HG03439 (cell line): Measurements from ENCODE around the gene ADARB2.
"Not testable (repeated sequence)": the region's sequence is repeated elsewhere in the genome, so short reads cannot be mapped to it uniquely, and the experiment has no call there.

Experiments used
- ATAC-seq: cut with Tn5 transposase; IDR thresholded peaks from one replicate; pipeline ENCODE4 v1.9.1; 2021; ENCODE audit warnings: mild to moderate bottlenecking, moderate library complexity; ENCODE audit not compliant: unreplicated experiment

ADARB2 gene

DNA sequence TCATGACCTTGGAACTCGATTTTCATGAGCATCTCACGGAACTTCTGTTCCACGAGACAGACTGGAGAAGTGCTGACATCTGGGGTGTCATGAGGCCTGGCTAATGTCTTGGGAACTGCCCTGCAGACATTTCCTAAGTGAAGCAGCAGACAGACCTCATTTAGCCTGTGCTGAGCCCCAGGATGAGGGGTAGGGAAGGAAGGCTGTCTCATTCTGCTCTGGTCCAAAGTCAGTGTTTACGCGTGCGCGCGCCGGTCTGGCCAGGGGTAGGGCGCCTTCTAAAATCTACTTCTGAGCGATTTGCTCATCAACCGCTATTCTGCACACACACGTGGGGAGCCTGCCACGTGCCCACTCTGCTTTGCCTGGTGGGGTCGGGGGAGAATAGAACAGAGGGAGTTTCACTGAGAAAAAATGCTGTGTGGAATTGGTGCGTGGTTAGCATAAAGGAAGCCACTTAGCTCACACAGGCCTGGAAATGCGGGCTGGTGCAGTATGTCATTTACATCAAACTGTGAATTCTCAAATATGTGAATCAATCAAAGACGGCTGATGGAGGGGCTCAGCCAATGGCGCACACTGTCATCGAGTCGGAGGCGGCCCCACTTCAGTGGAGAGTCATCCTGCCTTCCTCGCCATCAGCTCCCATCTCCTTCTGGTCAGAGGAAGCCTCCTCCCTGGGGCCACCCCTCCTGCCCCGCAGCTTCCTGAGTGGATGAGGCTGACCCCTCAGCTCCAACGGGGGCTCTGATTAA is 335.1 kb downstream of the ADARB2 start:
- no peak for ATAC-seq

DNA sequence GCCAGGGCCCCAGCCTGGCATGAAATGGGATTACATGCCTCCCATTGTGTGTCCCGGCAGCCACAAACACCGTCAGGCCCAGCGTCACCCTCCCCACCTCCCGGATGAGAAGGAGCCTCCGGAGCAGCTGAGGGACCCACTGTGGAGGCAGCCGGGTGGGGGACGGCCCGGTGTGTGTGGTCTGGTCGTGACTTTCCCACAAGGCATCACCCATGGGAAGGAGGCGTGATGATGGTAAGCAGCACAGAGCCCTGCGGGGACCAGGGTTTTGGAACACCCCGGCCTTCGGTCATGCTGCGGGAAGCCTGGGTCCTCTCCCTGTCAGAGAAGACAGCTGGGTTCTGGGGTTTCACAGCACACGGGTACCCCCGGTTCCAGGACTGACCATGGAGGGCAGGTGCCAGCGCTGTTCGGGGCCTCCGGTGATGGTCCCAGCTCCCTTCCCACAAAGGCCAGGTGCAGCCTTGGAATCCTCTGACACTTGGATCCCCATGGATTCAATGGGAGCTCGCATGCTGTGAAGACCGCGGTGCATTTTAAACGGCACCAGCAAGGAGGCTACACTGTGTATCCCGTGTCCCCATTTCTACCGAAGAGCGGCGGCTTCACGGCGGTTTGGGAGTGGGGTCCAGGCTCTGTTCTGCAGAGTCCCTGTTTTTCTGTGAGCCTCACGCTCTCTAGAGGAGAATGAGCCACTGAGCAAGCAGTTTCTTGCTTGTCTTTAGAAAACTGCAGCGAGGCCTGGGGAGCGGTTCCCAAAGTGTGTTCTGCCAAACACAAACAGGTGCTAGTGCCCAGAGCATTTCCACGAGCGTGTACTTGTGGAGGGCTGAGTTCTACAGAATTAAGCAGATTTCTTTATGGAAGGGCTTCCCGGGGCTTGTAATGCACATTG is 336.0 kb downstream of the ADARB2 start:
- no peak for ATAC-seq

DNA sequence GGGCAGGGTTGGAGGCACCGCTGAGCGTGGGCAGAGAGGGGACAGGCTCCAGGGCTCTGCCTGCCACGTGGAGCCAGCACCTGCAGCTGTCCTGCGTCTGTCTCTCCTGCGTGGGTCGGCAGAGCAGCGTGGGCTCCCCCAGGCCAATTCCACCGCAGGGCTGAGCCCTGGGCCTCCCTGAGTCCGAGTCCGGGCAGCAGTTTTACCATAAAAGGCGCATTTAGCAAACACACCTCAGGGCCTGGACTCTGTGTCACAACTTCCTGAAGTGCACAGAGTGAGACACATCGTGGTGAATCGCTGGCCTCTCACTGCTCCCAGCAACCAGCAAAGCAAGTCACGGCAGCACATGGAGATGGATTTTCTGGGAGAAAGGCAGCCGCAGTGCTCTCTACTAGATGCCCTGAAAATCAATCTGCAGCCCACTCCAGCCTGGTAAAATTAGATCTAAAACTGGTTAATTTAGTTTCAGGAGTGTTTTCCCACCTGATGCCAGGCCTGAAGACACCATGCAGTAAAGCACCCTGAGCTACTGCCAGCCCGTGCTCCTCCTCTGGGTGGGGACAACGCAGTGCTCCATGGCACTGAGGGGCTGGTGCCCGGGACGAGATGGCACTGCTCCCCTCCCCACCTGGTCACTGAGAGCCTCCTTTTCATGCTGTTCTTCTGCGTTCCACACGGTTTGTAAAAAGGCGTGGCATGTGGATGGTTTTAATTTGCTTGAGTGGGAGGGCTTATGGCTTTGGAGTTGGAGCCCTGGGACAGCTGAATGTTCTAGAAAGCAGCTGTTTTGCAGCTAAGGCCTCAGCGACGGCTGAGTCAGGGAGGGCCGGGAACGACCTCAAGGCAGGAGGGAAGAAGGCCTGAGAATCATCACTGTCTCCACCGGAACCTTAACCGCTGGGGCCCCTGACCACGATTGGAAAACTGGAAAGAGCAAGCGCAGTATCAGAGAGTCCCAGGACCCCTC is 336.9 kb downstream of the ADARB2 start:
- ATAC-seq = no peak

DNA sequence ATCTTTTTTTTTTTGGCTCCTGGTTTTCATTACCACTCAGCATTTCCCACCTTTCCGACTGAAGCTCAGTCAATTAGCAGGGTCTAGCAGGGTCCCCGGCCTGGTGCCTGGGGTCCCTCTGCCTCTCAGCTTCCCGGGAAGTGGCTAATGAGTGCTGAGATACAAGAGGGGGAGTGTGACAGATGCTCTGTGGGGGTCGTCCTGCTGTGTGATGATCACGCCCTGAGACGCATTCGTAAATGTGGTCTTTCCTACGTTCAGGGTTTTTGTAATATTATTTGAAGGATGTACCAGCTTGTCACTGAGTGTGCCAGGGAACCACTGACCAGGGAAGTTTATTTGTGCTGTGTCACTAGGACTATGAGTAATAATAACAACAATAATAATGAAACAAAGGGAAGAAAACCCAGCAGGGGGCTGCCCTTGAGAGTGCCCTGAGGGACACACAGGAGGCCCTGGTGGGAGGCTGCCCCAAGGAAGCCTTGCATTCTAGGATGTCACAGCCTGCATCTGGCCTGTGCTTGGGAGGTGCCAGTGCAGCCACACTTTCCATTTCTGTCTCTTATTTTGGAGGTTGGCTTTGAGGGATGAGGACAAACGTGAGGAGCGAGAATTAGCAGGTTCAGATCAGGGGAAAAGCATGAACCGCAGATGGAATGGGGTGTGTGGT is 337.8 kb downstream of the ADARB2 start:
- ATAC-seq = no peak

DNA sequence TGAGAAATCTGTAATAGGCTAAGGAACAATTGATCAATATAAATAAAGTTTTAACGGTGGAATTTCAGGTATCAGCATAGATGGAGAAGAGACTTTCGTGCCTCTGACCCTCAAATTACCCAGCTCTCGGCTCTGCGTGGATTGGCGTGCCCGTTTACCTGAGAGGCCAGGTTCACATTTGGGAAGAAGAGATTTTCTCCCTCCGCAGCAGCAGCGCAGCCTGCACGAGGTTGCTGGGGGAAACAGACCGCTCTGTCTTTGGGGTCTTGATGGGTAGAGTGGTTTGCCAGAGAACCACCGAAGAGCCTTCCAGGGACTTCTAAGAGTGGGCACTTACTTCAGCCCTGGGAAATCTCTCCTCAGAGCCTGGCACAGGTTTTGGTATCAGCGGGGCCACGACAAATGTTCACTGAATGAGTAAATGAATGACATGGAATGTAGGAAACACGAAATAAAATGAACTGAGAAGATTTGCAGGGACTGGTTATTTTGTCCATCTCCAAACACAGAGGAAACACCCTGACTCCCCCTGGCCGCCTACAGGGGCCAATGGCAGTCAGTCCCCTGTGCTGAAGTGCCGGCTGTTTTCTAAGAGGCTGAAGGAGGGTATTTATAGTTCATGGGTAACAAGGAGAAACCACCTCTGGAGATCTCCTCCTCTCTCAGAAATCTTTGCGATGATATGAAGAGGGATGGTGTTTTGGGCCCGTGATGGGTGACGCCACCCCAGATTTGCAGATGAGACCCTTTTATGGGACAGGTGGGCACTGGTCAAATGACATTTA is 338.5 kb downstream of the ADARB2 start:
- no peak for ATAC-seq

DNA sequence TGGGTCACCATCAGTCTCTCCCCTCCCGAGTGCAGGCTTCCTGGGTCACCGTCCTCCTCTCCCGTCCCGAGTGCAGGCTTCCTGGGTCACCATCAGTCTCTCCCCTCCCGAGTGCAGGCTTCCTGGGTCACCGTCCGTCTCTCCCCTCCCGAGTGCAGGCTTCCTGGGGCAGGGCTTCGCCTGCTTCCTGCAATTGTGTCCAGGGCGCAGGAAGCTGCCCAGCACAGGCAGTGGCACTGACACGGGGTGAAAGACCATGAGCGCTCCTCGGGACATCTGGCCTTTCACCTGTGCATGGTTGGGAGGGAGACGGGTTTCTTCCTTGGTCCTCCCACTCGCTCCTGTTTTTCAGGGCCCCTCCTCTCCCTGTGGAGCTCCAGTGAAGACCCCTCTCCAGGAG is 339.2 kb downstream of the ADARB2 start:
- not testable (repeated sequence) for ATAC-seq

DNA sequence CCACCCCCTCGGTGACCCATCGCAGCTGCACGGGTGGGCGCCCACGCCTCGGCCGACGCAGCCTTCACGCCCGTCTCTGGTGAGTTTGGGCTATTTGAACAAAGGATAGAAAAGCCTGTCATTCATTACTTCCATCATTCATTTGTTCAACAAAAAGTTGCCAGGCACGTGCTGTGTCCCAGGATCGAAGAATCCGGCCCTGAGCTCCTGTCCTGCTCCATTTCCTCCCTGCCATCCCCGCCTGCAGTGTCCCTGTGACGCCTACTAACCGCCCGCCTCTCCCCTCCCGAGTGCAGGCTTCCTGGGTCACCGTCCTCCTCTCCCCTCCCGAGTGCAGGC is 341.1 kb downstream of the ADARB2 start:
- no peak for ATAC-seq

DNA sequence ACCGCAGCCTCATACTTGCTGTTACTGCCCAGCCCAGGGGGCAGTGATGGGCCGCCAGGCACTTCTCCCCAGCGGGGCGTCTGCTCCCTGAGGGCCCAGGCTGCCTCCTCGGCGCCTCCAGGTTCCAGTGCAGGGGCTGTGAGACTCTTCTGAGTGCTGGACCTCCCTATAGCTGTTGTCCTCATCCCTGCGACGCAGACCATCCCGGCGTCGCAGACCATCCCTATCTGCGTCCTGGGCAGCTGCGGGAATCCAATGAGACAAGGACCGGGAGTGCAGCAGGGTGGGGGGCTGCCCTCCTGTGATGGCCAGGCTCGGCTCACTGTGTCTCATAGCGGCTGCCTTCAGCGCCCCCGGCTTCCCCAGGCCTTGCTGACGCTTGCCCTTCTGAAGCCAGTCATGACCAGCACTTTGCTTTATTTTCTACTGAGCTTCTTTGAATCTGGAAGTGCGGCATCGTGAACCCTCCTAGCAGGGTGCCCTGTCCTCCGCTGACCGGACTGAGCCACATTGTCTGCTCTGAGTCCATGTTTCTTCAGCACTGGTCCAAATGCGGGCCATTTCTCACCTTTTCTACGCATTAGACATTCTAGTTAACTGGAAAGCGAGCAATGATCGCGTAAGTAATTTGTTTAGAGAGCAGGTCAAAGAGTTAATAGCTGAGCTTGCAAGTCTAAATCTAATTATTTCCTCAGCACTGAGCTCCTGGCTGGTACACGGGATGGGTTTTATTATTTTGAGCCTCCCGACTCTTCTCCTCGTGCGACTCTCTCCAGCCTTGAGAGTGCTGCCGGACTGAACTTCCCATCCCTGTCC is 341.6 kb downstream of the ADARB2 start:
- ATAC-seq = no peak

DNA sequence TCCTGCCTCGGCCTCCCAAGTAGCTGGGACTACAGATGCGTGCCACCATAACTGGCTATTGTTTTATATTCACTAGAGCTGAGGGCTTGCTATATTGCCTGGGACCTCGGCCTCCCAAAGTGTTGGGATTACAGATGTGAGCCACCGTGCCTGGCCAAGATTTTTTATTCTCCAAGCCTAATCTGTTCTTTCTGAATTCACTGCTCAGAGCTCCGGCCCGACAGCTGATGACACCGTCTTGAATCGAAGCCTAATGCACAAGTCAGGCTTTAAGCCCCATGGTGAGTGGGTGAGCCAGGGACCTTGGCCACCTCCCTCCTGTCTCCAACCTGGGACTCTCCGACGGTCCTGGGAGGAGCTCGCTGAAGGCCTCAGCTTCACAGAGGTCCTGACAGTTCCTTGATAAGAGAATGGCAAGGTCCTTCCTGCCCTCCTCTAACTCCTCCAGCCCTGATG is 342.3 kb downstream of the ADARB2 start:
- no peak for ATAC-seq

DNA sequence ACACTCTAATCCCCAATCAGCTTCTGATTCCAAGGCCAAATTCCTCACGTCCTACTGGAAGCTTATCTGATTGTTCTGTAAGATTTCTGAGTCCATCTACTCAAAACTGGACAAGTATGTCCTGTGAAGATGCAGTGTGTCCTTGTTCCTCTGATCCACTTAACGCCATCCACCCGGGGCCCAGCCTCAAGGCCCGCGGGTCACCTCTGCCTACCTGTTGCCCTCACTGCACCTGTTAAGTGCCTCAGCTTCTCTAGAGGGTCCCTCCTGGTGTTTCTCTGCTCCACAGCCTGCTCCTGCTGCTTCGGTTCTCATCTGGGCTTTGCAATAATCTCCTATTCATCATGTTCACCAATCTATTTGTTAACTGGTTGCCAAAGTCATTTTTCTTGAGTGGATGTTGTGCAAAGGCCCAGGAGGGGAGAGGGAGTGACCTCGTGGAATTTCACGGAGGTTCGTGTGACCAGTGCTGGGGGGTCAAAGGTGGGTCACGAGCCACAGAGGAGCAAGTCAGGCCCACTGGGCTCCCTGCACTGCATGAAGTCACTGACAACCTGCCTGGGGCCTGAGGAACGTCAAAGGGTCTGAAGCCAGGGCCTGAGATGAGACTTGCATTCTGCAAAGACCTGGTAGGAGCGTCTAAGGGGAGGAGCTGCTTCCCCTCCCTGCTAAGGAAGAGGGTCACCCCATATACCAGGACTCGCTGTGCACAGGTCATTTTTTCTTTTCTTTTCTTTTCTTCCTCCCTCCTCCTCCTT is 343.0 kb downstream of the ADARB2 start:
- ATAC-seq = no peak

DNA sequence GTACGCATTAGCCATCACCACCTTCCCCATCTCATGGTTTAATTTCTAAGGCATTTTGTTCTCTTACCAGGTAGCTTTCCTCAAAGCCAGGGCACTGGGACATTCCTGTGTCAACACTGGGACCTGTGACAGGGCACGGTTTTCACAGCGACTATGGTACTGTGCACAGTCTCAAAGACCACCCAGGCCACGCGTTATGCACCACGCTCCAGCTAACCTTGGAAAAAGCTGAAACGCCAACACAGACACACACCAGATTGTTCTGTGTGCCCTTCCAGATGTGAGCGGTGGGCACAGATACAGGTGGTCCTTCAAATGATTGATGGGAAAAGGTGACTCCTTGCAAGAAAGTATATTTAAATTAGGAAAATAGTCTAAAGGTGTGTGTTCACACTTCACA is 343.8 kb downstream of the ADARB2 start:
- no peak for ATAC-seq

DNA sequence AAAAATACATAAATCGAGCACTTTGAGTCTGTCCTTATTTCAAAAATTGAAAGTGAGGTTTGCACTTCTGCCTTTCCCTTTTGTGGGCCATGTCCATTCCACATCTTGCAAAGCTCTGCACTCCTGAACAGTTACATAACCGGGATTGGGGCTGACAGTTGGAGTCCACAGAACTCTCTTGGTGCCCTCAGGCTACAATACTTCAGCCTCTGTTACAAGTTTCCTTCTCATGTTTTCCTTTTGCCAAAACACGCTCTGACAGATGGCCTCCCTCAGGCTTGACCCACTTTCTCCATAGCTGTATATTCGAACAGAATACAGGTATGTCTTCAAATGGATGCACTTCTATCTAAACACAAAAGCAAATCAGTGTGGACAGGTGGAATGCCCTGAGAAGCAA is 345.2 kb downstream of the ADARB2 start:
- ATAC-seq = no peak

DNA sequence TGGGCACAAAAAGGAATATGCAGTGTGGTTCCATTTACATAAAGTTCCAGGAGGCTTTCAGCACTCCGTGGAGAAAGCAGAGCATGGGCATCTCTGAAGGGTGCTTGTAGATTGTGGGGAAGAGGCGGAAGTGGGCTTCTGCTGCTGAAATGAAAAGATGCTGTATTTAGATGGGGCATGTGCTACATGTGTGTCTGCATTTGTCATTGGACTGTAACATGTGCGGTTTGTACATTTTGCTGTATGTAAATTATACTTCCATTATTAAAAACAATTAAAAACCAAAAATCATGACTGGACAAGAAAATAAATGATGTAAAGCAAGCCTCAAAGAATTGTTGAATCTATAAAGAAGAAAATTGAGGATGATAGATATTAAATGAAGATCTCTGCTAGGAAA is 347.1 kb downstream of the ADARB2 start:
- ATAC-seq = no peak

DNA sequence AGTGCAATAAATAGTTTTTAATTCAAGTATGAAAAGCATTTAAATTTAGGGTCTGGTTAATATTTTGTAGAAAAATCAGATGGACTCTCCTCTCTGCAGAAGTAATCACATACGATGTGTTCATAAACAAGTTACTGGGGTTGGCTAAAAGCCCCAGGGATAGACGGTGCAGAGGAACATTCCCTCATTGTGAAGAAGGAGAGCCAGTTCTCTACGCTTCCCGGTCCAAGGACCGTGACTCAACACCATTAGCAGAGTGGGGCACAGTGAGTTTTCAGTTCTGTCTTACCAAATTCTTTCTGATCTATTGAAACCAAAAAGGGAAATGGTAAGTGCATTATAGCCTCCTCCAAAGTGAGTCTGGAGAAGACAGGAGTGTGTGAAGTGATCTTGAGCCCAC is 353.3 kb downstream of the ADARB2 start:
- no peak for ATAC-seq

DNA sequence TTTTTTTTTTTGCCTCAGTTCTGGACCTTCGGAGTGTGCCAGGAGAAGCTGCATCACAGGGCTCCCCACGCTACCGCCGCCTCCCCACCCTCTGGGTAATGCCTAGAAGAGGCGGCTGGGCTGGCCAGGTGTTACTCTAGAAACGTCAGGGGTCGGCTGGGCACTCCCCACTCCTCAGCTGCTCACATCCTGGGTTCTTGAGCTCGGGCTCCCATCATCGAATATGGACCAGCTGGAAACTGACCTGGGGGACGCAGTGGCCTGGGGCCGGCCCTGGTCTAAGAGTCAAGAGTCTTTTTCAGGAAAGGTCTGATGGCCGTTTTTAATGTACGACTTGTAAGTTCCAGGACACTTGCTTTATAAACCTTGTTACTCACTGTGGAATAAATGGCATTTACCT is 354.6 kb downstream of the ADARB2 start:
- ATAC-seq = no peak

DNA sequence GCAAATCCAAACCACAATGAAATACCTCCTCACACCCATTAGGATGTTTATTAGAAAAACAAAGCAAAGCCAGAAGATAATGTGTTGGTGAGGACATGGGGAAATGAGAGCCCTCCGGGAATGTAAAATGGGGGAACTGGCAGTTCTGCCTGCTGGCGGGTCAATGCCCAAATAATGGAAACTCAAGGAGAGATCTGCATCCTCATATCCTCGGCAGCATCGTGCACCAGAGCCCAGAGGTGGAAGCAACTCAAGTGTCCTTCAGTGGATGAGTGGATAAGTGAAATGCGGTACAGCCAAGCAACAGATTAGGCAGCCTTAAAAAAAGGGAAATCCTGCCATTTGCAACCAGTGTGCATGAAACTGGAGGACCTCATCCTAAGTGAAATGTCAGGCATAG is 356.0 kb downstream of the ADARB2 start:
- no peak for ATAC-seq

DNA sequence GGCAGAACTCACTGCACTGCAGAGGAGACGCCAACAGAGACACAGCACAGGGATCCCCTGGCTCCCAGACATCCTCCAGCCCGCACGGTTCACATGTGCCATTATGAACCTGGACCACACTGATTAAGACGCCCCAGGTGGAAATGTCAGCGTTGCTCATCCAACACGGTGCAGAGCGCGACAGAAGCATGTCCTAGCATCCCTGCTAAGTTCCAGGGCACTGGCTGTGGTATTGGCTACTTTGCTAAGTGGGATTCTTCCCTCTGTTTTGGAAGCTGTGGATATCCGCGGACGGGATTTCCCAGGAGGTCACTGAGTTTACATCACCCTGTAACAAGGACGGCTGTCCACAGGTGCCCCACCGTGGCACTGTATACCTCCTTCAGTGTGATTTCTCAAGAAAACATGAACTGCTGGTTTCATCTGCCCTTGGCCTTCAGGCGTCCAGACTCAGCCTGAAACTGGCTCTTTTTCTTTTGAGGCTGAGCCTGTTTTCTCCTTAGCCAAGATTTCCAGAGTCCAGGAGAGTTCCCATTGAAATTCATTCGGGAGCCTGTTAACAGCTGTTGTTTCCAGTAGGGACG is 357.1 kb downstream of the ADARB2 start:
- no peak for ATAC-seq

DNA sequence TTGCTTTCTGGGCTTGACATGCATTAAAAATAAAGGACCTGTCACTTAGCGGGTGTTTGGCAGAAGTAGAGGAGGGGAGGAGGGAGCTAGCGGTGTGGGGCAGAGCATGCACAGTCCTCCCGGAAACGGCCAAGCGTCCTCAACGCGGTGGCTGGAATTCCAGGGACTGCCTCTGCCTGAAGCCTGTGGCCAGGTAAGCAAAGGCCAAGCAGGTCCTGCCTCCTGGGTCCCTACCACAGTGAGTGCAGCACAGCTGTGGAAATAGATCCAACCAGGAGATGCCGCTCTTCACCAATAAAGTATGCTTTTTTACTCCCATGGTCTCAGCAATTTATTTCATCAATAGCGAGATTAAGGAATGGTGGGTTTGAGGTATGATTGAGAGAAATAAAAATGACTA is 357.7 kb downstream of the ADARB2 start:
- ATAC-seq = no peak
